22Rv1 (cell line): ENCODE measurements around the gene OR2K2.

Experiments used
- CTCF ChIP-seq: fragments of 450-650 bp; IDR thresholded peaks from 2 replicates; pipeline ENCODE4 v1.5.1; 2017; ENCODE audit warnings: mild to moderate bottlenecking
- ZFX ChIP-seq: fragments of 450-650 bp; IDR thresholded peaks from 2 replicates; pipeline ENCODE4 v1.6.1; 2017; ENCODE audit warnings: antibody characterized with exemption, borderline replicate concordance

- no peak for TF ChIP-seq CTCF
- no peak for TF ChIP-seq ZFX
These were observed 20.5 kb upstream of the OR2K2 start for GRCh38 chr9:111350556-111350955.
